Endothelial cell of umbilical vein (primary cell): ENCODE measurements around the gene CEP20. TPM values are rescaled to one million over a fixed set of nuclear protein-coding genes. Genes with fewer than 3 reads are reported as not detected.

Experiments
- BruUV-seq: library from RNA; stranded (reverse); fragments of 400-500 nt; replicated peaks from 2 replicates; lab custom pipeline; 2021; lab: Mats Ljungman, UMichigan
- CTCF ChIA-PET: fragments of 300-600, 350-600 bp; sonication (Branson Sonifier 250); formaldehyde crosslinking; loops from one replicate; lab custom pipeline; 2021; ENCODE audit warnings: antibody characterized with exemption, inconsistent platforms; lab: Charles Lee
- POLR2A ChIA-PET: fragments of 300-600, 350-600 bp; sonication (Branson Sonifier 250); formaldehyde crosslinking; loops from one replicate; lab custom pipeline; 2021; ENCODE audit warnings: antibody characterized with exemption, inconsistent platforms; lab: Charles Lee
- DNase-seq: peaks from one replicate; pipeline ENCODE4 v3.0.0-alpha.2; 2011; ENCODE audit warnings: low read depth, low spot score
- FAIRE-seq: peaks from 2 replicates; lab custom pipeline; 2011; peaks lifted over from hg19 to GRCh38; lab: Jason Lieb, UNC
- H2AFZ ChIP-seq: 2 replicates; pipeline ENCODE4 v1.6.0; 2012; ENCODE audit warnings: low read depth, low read length, control low read depth, inconsistent platforms
- H3K27ac ChIP-seq: 2 replicates; pipeline ENCODE4 v1.5.1; 2011; ENCODE audit warnings: low read depth, mild to moderate bottlenecking, control low read depth, low read length, moderate library complexity; ENCODE audit not compliant: insufficient read depth
- H3K27me3 ChIP-seq, 2 experiments: 2 replicates each; pipeline versions ENCODE4 v1.6.0 to v1.6.1; 2011; ENCODE audit warnings: low read length in 2 of 2, mixed read lengths in 1 of 2; ENCODE audit not compliant: control insufficient read depth in 2 of 2, insufficient read depth in 2 of 2
- H3K36me3 ChIP-seq, 2 experiments: 2 replicates in 1 of 2; 3 replicates in 1 of 2; pipeline ENCODE4 v1.5.1; 2011; ENCODE audit warnings: low read length in 2 of 2, mild to moderate bottlenecking in 1 of 2, moderate library complexity in 1 of 2; ENCODE audit not compliant: control insufficient read depth in 2 of 2, insufficient read depth in 2 of 2; ENCODE audit errors: extremely low read depth in 1 of 2
- H3K4me1 ChIP-seq: 3 replicates; pipeline ENCODE4 v1.5.1; 2011; ENCODE audit warnings: mild to moderate bottlenecking, low read length; ENCODE audit not compliant: control insufficient read depth, insufficient read depth; ENCODE audit errors: extremely low read depth
- H3K4me2 ChIP-seq: 2 replicates; pipeline ENCODE4 v1.6.1; 2011; ENCODE audit warnings: low read length, control low read depth, mixed read lengths; ENCODE audit not compliant: insufficient read depth
- H3K4me3 ChIP-seq, 3 experiments: fragments of 200-600 bp in 1 of 3; sonication (generic), shearing (Covaris generic) in 1 of 3; replicated peaks in 1 of 3; 2 replicates each; pipeline ENCODE4 v1.5.1; 2011 to 2016; ENCODE audit warnings: control low read depth in 3 of 3, low read length in 3 of 3, mild to moderate bottlenecking in 2 of 3, inconsistent platforms in 1 of 3, low read depth in 1 of 3, moderate library complexity in 1 of 3; ENCODE audit not compliant: insufficient read depth in 1 of 3
- H3K79me2 ChIP-seq: 2 replicates; pipeline ENCODE4 v1.6.0; 2012; ENCODE audit warnings: low read length, inconsistent platforms; ENCODE audit not compliant: control insufficient read depth, insufficient read depth
- H3K9ac ChIP-seq: replicated peaks from 2 replicates; pipeline ENCODE3; 2011; ENCODE audit warnings: low read length, control low read depth; ENCODE audit not compliant: insufficient read depth; ENCODE audit errors: extremely low read depth
- H3K9me1 ChIP-seq: replicated peaks from 3 replicates; pipeline ENCODE4 v1.6.0; 2011; ENCODE audit warnings: mild to moderate bottlenecking, low read length; ENCODE audit not compliant: control insufficient read depth, insufficient read depth; ENCODE audit errors: extremely low read depth
- H3K9me3 ChIP-seq: replicated peaks from 2 replicates; pipeline ENCODE4 v1.5.1; 2012; ENCODE audit warnings: low read length, inconsistent platforms; ENCODE audit not compliant: control insufficient read depth, insufficient read depth
- H4K20me1 ChIP-seq: replicated peaks from 2 replicates; pipeline ENCODE3; 2011; ENCODE audit warnings: mild to moderate bottlenecking, low read length; ENCODE audit not compliant: control insufficient read depth, insufficient read depth; ENCODE audit errors: extremely low read depth
- CTCF ChIP-seq, 2 donors: IDR thresholded peaks; 1 replicate in 1 of 2; 2 replicates in 1 of 2; pipeline ENCODE4 v1.5.1; 2011; ENCODE audit warnings: low read length in 2 of 2, mild to moderate bottlenecking in 2 of 2, moderate library complexity in 2 of 2, control low read depth in 1 of 2, inconsistent platforms in 1 of 2, low read depth in 1 of 2; ENCODE audit not compliant: insufficient read depth in 1 of 2; ENCODE audit errors: extremely low read depth in 1 of 2
- EZH2 ChIP-seq: IDR thresholded peaks from 2 replicates; pipeline ENCODE4 v1.6.1; 2012; ENCODE audit warnings: borderline replicate concordance, low read depth, mild to moderate bottlenecking, moderate library complexity, low read length, inconsistent platforms; ENCODE audit not compliant: severe bottlenecking
- FOS ChIP-seq: IDR thresholded peaks from 2 replicates; pipeline ENCODE4 v1.6.1; 2011; ENCODE audit warnings: mild to moderate bottlenecking, low read length, moderate library complexity, borderline replicate concordance; ENCODE audit not compliant: insufficient read depth
- GATA2 ChIP-seq: IDR thresholded peaks from 2 replicates; pipeline ENCODE4 v1.7.0; 2011; ENCODE audit warnings: low read depth, mild to moderate bottlenecking, moderate library complexity, mixed read lengths, low read length; ENCODE audit not compliant: insufficient read length, insufficient read depth
- JUN ChIP-seq: IDR thresholded peaks from 2 replicates; pipeline ENCODE4 v1.6.1; 2011; ENCODE audit warnings: borderline replicate concordance, low read depth; ENCODE audit not compliant: insufficient read length, insufficient read depth
- MAX ChIP-seq: IDR thresholded peaks from 2 replicates; pipeline ENCODE4 v1.6.1; 2011; ENCODE audit not compliant: insufficient read depth, insufficient read length
- MYC ChIP-seq: IDR thresholded peaks from one replicate; pipeline ENCODE4 v1.6.1; 2011; ENCODE audit warnings: mild to moderate bottlenecking, low read depth, low read length
- POLR2A ChIP-seq: IDR thresholded peaks from 2 replicates; pipeline ENCODE4 v1.6.1; 2012; ENCODE audit warnings: low read depth, mild to moderate bottlenecking, control low read depth, low read length
- POLR2AphosphoS5 ChIP-seq: IDR thresholded peaks from 2 replicates; pipeline ENCODE4 v1.6.1; 2012; ENCODE audit warnings: low read depth, mild to moderate bottlenecking, control low read depth, low read length, moderate library complexity; ENCODE audit not compliant: insufficient read depth
- dilution Hi-C: fragments of 300-500 bp; cut with MboI; formaldehyde crosslinking; loops from one replicate; pipeline ENCODE4 v1.15.0; 2019; ENCODE audit warnings: low sequenced_read_pairs; ENCODE audit not compliant: extremely low pct_ligation_motif_present
- intact Hi-C: fragments of 100-400 bp; cut with micrococcal nuclease; formaldehyde crosslinking; loops from one replicate; pipeline ENCODE4 v1.10.0; 2022
- polyA plus RNA-seq, 4 experiments: library from polyadenylated mRNA; depleted of rRNA in 3 of 4; stranded (reverse) in 3 of 4; unstranded in 1 of 4; fragments of >200 nt; gene quantifications; 2 replicates each; pipeline versions ENCODE4 v1.2.1 to v1.2.3, GENCODE V29; 2011 to 2012; ENCODE audit warnings: missing spikeins in 1 of 4
- total RNA-seq: library from RNA; stranded (reverse); gene quantifications from 2 replicates; pipeline ENCODE4 v1.2.3, GENCODE V29; 2021

CEP20 gene
- total and polyA plus RNA-seq, 2 donors (not counting 3 experiments of a cell fraction or from before 2014, with no cell fraction given) = 9.5 to 28.0 TPM

GRCh38 chr16:15832241-15832640, 56.2 kb downstream of the CEP20 start:
- TF ChIP-seq EZH2 (no peak), JUN (no peak), MAX (no peak), POLR2A (no peak), MYC (no peak)
- H2AFZ ChIP-seq = no peak overlapping the region
- DNase-seq (no peak), FAIRE-seq (no peak)
- dilution Hi-C loops (no loop called here), intact Hi-C loops (no loop called here)
- no peaks in the 10 kb centered on the region for H3K4me1 ChIP-seq
- no peaks in the 10 kb centered on the region for H3K36me3 ChIP-seq
- POLR2A ChIA-PET = no interaction called here
- H3K27ac ChIP-seq = no peak overlapping the region
- H3K9me3 ChIP-seq = no peaks in the 10 kb centered on the region
- CTCF ChIA-PET = interaction anchor here (5.0 kb wide), 1 partner anchor 10 kb away, joined by 44 read pairs; no protein-coding TSS in a partner anchor
- no peaks in the 10 kb centered on the region for H4K20me1 ChIP-seq
- no peaks in the 10 kb centered on the region for H3K9me1 ChIP-seq
- H3K4me2 ChIP-seq = no peak overlapping the region
- H3K9ac ChIP-seq = no peak overlapping the region
- H3K79me2 ChIP-seq = no peaks in the 10 kb centered on the region
- no TSS peak for BruUV-seq
- H3K27me3 ChIP-seq = no peaks in the 10 kb centered on the region
- H3K4me3 ChIP-seq = no peak overlapping the region

GRCh38 chr16:15830832-15831451, 57.5 kb downstream of the CEP20 start:
- ChIA-PET POLR2A (no interaction called here), CTCF (interaction anchor here (2.7 kb wide), 1 partner anchor 9 kb away, joined by 15 read pairs; no protein-coding TSS in a partner anchor)
- no peak overlapping the region for H3K9ac ChIP-seq
- H4K20me1 ChIP-seq = no peaks in the 10 kb centered on the region
- H3K4me3 ChIP-seq = no peak overlapping the region
- H3K9me3 ChIP-seq = no peaks in the 10 kb centered on the region
- no peak for DNase-seq
- no peak overlapping the region for H3K4me2 ChIP-seq
- dilution Hi-C loops (no loop called here), intact Hi-C loops (no loop called here)
- H3K36me3 ChIP-seq = no peaks in the 10 kb centered on the region
- H3K79me2 ChIP-seq = no peaks in the 10 kb centered on the region
- FAIRE-seq = no peak
- BruUV-seq = no TSS peak
- TF ChIP-seq MAX (no peak), EZH2 (no peak), POLR2A (no peak), FOS (no peak), JUN (no peak), MYC (no peak), POLR2AphosphoS5 (no peak), CTCF (IDR thresholded peaks at IDR 0.05; ENCODE audit: extremely low read depth in 1 of 2, insufficient read depth in 1 of 2, low read depth in 1 of 2, low read length in 2 of 2) (no peak), GATA2 (no peak)
- H3K27me3 ChIP-seq = no peaks in the 10 kb centered on the region
- H3K4me1 ChIP-seq = no peaks in the 10 kb centered on the region
- H2AFZ ChIP-seq = no peak overlapping the region
- H3K27ac ChIP-seq = no peak overlapping the region
- H3K9me1 ChIP-seq = no peaks in the 10 kb centered on the region
